ENCODE data around the gene VAV1.
"Not testable (repeated sequence)": the region's sequence is repeated elsewhere in the genome, so short reads cannot be mapped to it uniquely, and the experiment has no call there.

VAV1 gene

GRCh38 chr19:6754136-6754535 is 18.4 kb upstream of the VAV1 start:
- no peak overlapping the region for H3K4me3 ChIP-seq (ENCODE audit: low read length)
- TF ChIP-seq, protein P1, sequence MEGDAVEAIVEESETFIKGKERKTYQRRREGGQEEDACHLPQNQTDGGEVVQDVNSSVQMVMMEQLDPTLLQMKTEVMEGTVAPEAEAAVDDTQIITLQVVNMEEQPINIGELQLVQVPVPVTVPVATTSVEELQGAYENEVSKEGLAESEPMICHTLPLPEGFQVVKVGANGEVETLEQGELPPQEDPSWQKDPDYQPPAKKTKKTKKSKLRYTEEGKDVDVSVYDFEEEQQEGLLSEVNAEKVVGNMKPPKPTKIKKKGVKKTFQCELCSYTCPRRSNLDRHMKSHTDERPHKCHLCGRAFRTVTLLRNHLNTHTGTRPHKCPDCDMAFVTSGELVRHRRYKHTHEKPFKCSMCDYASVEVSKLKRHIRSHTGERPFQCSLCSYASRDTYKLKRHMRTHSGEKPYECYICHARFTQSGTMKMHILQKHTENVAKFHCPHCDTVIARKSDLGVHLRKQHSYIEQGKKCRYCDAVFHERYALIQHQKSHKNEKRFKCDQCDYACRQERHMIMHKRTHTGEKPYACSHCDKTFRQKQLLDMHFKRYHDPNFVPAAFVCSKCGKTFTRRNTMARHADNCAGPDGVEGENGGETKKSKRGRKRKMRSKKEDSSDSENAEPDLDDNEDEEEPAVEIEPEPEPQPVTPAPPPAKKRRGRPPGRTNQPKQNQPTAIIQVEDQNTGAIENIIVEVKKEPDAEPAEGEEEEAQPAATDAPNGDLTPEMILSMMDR (conservative IDR thresholded peaks at IDR 0.05; ENCODE audit: low read length) = no peak
- no peak for DNase-seq (ENCODE audit: low read depth)

DNA sequence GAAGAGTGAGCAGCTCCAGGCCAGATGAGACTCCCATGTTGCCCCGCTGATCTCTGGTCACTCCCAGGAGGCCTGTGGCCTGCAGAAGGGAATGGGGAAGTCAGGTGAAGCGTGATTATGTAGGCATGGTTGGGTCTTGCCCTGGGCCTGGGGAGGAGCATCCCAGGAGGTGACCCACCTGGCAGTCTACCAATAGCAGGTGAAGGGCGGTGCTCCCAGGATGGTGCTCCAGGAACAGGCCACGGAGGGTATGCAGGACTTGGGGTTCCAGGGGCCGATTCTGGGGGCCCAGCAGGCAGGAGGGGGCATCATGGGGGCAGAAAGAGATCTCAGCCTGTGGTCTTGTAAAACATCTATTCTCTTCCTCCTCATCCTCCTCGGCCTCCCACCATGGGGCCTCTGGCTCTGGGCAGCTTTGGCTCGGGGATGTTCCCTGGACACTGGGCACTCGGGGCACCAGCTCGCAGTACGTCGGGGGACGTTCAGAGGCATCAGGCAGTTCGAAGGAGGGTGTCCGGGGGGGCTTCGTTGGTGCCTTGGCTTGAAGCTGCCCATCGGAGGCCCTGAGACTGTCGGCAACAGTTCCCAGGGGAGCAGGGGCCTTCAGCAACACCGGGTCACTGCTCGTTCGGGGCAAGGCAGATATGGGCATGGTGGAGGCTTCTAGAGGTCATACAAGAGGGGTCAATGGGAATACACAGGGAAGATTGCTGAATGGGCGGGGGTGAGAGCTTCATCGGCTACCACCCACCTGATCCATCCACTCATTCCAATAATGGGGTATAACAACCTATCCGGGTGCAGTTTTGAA is 17.6 kb upstream of the VAV1 start:
- H3K4me3 ChIP-seq (ENCODE audit: low read length) = no peak overlapping the region
- no peak for DNase-seq (ENCODE audit: low read depth)
- TF ChIP-seq, protein P1 (conservative IDR thresholded peaks at IDR 0.05; ENCODE audit: low read length) = no peak

GRCh38 chr19:6760606-6761005 is 11.9 kb upstream of the VAV1 start:
- H3K4me3 ChIP-seq (ENCODE audit: low read length) = no peak overlapping the region
- TF ChIP-seq, protein P1 (conservative IDR thresholded peaks at IDR 0.05; ENCODE audit: low read length) = no peak
- DNase-seq (ENCODE audit: low read depth) = no peak

GRCh38 chr19:6761053-6761676 is 11.3 kb upstream of the VAV1 start:
- H3K4me3 ChIP-seq (ENCODE audit: low read length) = no peak overlapping the region
- DNase-seq (ENCODE audit: low read depth) = no peak
- TF ChIP-seq, protein P1 (conservative IDR thresholded peaks at IDR 0.05; ENCODE audit: low read length) = no peak

DNA sequence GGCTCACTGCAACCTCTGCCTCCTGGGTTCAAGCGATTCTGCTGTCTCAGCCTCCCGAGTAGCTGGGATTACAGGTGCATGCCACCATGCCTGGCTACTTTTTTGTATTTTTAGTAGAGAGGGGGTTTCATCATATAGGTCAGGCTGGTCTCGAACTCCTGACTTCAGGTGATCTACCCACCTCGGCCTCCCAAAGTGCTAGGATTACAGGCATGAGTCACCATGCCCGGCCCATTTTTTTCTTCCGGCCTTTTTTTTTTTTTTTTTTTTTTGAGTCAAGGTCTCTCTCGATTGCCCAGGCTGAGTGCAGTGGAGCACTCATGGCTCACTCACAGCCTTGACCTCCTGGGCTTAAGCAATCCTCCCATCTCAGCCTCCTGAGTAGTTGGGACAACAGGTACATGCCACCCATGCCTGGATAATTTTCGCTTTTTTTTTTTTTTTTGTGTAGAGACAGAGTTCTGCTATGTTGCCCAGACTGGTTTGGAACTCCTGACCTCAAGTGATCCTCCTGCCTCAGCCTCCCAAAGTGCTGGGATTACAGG is 10.2 kb upstream of the VAV1 start:
- not testable (repeated sequence) for DNase-seq (ENCODE audit: low read depth); H3K4me3 ChIP-seq (ENCODE audit: low read length)

- no peak overlapping the region for H3K4me3 ChIP-seq (ENCODE audit: low read length)
- no peak for DNase-seq (ENCODE audit: low read depth)
- TF ChIP-seq, protein P1 (conservative IDR thresholded peaks at IDR 0.05; ENCODE audit: low read length) = no peak
Measured at GRCh38 chr19:6765738-6766356, 6.7 kb upstream of the VAV1 start.

- DNase-seq (ENCODE audit: low read depth) = no peak
- no peak overlapping the region for H3K4me3 ChIP-seq (ENCODE audit: low read length)
- TF ChIP-seq, protein P1 (conservative IDR thresholded peaks at IDR 0.05; ENCODE audit: low read length) = no peak; the same call in 1 of the 2 replicates
Measured at GRCh38 chr19:6766357-6767080, 6.0 kb upstream of the VAV1 start.
